GM18526 (cell line): ENCODE data around the gene SP4.

ENCODE experiments used
- POLR2A ChIP-seq: IDR thresholded peaks from 3 replicates; pipeline ENCODE4 v1.6.1; 2011; ENCODE audit not compliant: insufficient read length; ENCODE audit errors: extremely low read depth

The SP4 gene

GRCh38 chr7:21427871-21428658, at the start of gene SP4:
SP4 (plus strand) TSS chr7:21428083; CDS start chr7:21428252, 169 bp downstream.
- TF ChIP-seq POLR2A: peak; percentile 57

GRCh38 chr7:21383227-21384220, 44.4 kb upstream of the SP4 start:
- TF ChIP-seq POLR2A: no peak

- TF ChIP-seq POLR2A: no peak
Observed at GRCh38 chr7:21393937-21394336, 33.9 kb upstream of the SP4 start.

GRCh38 chr7:21401944-21402343, 25.9 kb upstream of the SP4 start:
- TF ChIP-seq POLR2A: no peak

- TF ChIP-seq POLR2A: no peak
Observed at GRCh38 chr7:21407796-21408480, 19.9 kb upstream of the SP4 start.

GRCh38 chr7:21408481-21408820, 19.4 kb upstream of the SP4 start:
- TF ChIP-seq POLR2A: no peak

- TF ChIP-seq POLR2A: no peak
Observed at GRCh38 chr7:21412410-21412851, 15.5 kb upstream of the SP4 start.

GRCh38 chr7:21412957-21413356, 14.9 kb upstream of the SP4 start:
- TF ChIP-seq POLR2A: no peak

GRCh38 chr7:21413502-21413901, 14.4 kb upstream of the SP4 start:
- no peak for TF ChIP-seq POLR2A

- TF ChIP-seq POLR2A: no peak
Observed at GRCh38 chr7:21414795-21415393, 13.0 kb upstream of the SP4 start.

GRCh38 chr7:21417647-21418046, 10.2 kb upstream of the SP4 start:
- no peak for TF ChIP-seq POLR2A

- TF ChIP-seq POLR2A: no peak
Observed at GRCh38 chr7:21422751-21423150, 5.1 kb upstream of the SP4 start.

GRCh38 chr7:21425290-21425689, 2.6 kb upstream of the SP4 start:
- no peak for TF ChIP-seq POLR2A

- TF ChIP-seq POLR2A: no peak
Observed at GRCh38 chr7:21426286-21427181, 1.3 kb upstream of the SP4 start.
